H1 (cell line): ENCODE results near the gene SH3RF3. TPM values are rescaled to one million over a fixed set of nuclear protein-coding genes. Genes with fewer than 3 reads are reported as not detected.

Experiments
- CTCF ChIA-PET: fragments of 300-600 bp; sonication (Branson Sonifier 250); formaldehyde crosslinking; loops from one replicate; lab custom pipeline; 2021; ENCODE audit not compliant: partially characterized antibody; lab: Charles Lee
- POLR2A ChIA-PET: fragments of 300-600 bp; sonication (Branson Sonifier 250); formaldehyde crosslinking; loops from one replicate; lab custom pipeline; 2021; ENCODE audit warnings: inconsistent platforms; ENCODE audit not compliant: partially characterized antibody; lab: Charles Lee
- DNase-seq, 2 experiments: peaks; one replicate each; pipeline versions ENCODE4 v3.0.0 to v3.0.0-alpha.2; 2010 to 2022; ENCODE audit warnings: low spot score in 2 of 2, low read depth in 1 of 2, mixed read lengths in 1 of 2
- FAIRE-seq: peaks from 2 replicates; lab custom pipeline; 2011; peaks lifted over from hg19 to GRCh38; lab: Jason Lieb, UNC
- H2AFZ ChIP-seq: 2 replicates; pipeline ENCODE4 v1.8.1; 2012; ENCODE audit warnings: low read length, inconsistent platforms
- H2AK5ac ChIP-seq: 2 replicates; pipeline ENCODE4 v1.6.1; 2013; ENCODE audit warnings: low read depth, low read length
- H2BK120ac ChIP-seq: replicated peaks from 2 replicates; pipeline ENCODE3; 2013; ENCODE audit warnings: low read depth, low read length, inconsistent platforms
- H2BK12ac ChIP-seq: 2 replicates; pipeline ENCODE4 v1.6.1; 2013; ENCODE audit warnings: low read depth, low read length
- H2BK15ac ChIP-seq: 2 replicates; pipeline ENCODE4 v1.6.1; 2013; ENCODE audit warnings: low read length
- H2BK20ac ChIP-seq: 2 replicates; pipeline ENCODE4 v1.6.1; 2013; ENCODE audit warnings: low read length
- H2BK5ac ChIP-seq: 2 replicates; pipeline ENCODE4 v1.6.1; 2013; ENCODE audit warnings: low read depth, low read length
- H3K14ac ChIP-seq: 2 replicates; pipeline ENCODE4 v1.6.1; 2013; ENCODE audit warnings: inconsistent platforms; ENCODE audit not compliant: insufficient read length
- H3K18ac ChIP-seq: 2 replicates; pipeline ENCODE4 v1.6.1; 2013; ENCODE audit warnings: low read length; ENCODE audit errors: extremely low read depth
- H3K23ac ChIP-seq: 2 replicates; pipeline ENCODE4 v1.6.1; 2013; ENCODE audit warnings: inconsistent platforms; ENCODE audit not compliant: insufficient read length
- H3K23me2 ChIP-seq: 2 replicates; pipeline ENCODE4 v1.6.1; 2013; ENCODE audit warnings: low read depth, low read length
- H3K27ac ChIP-seq: 2 replicates; pipeline ENCODE4 v1.6.1; 2011; ENCODE audit warnings: low read depth, low read length, inconsistent platforms
- H3K27me3 ChIP-seq, 4 experiments: replicated peaks in 1 of 4; 1 replicate in 1 of 4; 2 replicates in 3 of 4; pipeline versions ENCODE4 v1.6.1 to v1.8.1; 2011 to 2013; ENCODE audit warnings: low read length in 3 of 4, mild to moderate bottlenecking in 3 of 4, inconsistent platforms in 2 of 4, mixed read lengths in 2 of 4, moderate library complexity in 1 of 4; ENCODE audit not compliant: control insufficient read depth in 3 of 4, insufficient read depth in 3 of 4; ENCODE audit errors: extremely low read depth in 1 of 4
- H3K36me3 ChIP-seq, 4 experiments: 2 replicates each; pipeline versions ENCODE4 v1.6.1 to v1.8.1; 2011 to 2013; ENCODE audit warnings: mild to moderate bottlenecking in 4 of 4, low read length in 3 of 4, moderate library complexity in 2 of 4, control low read depth in 1 of 4, inconsistent platforms in 1 of 4; ENCODE audit not compliant: insufficient read depth in 4 of 4, control insufficient read depth in 2 of 4
- H3K4ac ChIP-seq: replicated peaks from 2 replicates; pipeline ENCODE3; 2013; ENCODE audit warnings: low read length, low read depth, mixed read lengths, inconsistent platforms; ENCODE audit not compliant: insufficient read length
- H3K4me1 ChIP-seq, 4 experiments: replicated peaks in 1 of 4; 1 replicate in 1 of 4; 2 replicates in 3 of 4; pipeline versions ENCODE4 v1.6.1 to v1.8.1; 2011 to 2013; ENCODE audit warnings: low read length in 3 of 4, inconsistent platforms in 2 of 4, mixed read lengths in 1 of 4; ENCODE audit not compliant: insufficient read depth in 4 of 4, control insufficient read depth in 3 of 4
- H3K4me2 ChIP-seq, 2 experiments: 2 replicates each; pipeline versions ENCODE4 v1.6.1 to v1.8.1; 2011 to 2013; ENCODE audit warnings: low read depth in 2 of 2, low read length in 2 of 2, control low read depth in 1 of 2, inconsistent platforms in 1 of 2, mild to moderate bottlenecking in 1 of 2; ENCODE audit not compliant: insufficient read depth in 1 of 2
- H3K4me3 ChIP-seq, 4 experiments: fragments of 200-600, 300-600 bp in 1 of 4; sonication (generic), shearing (Covaris generic), sonication (Bioruptor Twin) in 1 of 4; 2 replicates each; pipeline versions ENCODE4 v1.5.1 to v1.8.1; 2011 to 2016; ENCODE audit warnings: low read length in 4 of 4, low read depth in 3 of 4, control low read depth in 2 of 4, inconsistent platforms in 2 of 4, mild to moderate bottlenecking in 2 of 4, mixed read lengths in 1 of 4, moderate library complexity in 1 of 4; ENCODE audit not compliant: insufficient read depth in 2 of 4; ENCODE audit errors: extremely low read depth in 1 of 4
- H3K56ac ChIP-seq: replicated peaks from 2 replicates; pipeline ENCODE3; 2013; ENCODE audit warnings: low read depth, mild to moderate bottlenecking, mixed read lengths, low read length, inconsistent platforms; ENCODE audit not compliant: insufficient read length
- H3K79me1 ChIP-seq: 2 replicates; pipeline ENCODE4 v1.6.1; 2013; ENCODE audit warnings: low read depth, low read length, control low read depth
- H3K79me2 ChIP-seq, 2 experiments: 2 replicates each; pipeline versions ENCODE4 v1.6.1 to v1.8.1; 2012 to 2013; ENCODE audit warnings: low read length in 2 of 2, mild to moderate bottlenecking in 2 of 2, inconsistent platforms in 1 of 2; ENCODE audit not compliant: insufficient read depth in 2 of 2, control insufficient read depth in 1 of 2
- H3K9ac ChIP-seq, 4 experiments: replicated peaks in 1 of 4; 1 replicate in 1 of 4; 2 replicates in 3 of 4; pipeline versions ENCODE4 v1.6.1 to v1.8.1; 2011 to 2013; ENCODE audit warnings: low read depth in 3 of 4, low read length in 3 of 4, control low read depth in 2 of 4, mild to moderate bottlenecking in 2 of 4, moderate library complexity in 2 of 4, inconsistent platforms in 1 of 4; ENCODE audit errors: extremely low read depth in 1 of 4
- H3K9me3 ChIP-seq, 2 experiments: 2 replicates each; pipeline versions ENCODE4 v1.6.1 to v1.8.1; 2012 to 2013; ENCODE audit warnings: mild to moderate bottlenecking in 2 of 2, moderate library complexity in 2 of 2, control low read depth in 1 of 2, inconsistent platforms in 1 of 2, low read depth in 1 of 2, low read length in 1 of 2, mixed read lengths in 1 of 2; ENCODE audit not compliant: insufficient read depth in 2 of 2
- H4K20me1 ChIP-seq, 2 experiments: replicated peaks in 1 of 2; 2 replicates each; pipeline versions ENCODE3 to v1.8.1; 2011 to 2013; ENCODE audit warnings: inconsistent platforms in 2 of 2, low read length in 2 of 2, mild to moderate bottlenecking in 1 of 2; ENCODE audit not compliant: insufficient read depth in 2 of 2, control insufficient read depth in 1 of 2
- H4K5ac ChIP-seq: 2 replicates; pipeline ENCODE4 v1.6.1; 2013; ENCODE audit warnings: low read length, low read depth, mixed read lengths, inconsistent platforms; ENCODE audit not compliant: insufficient read length
- H4K8ac ChIP-seq: 2 replicates; pipeline ENCODE4 v1.8.0; 2013; ENCODE audit warnings: mild to moderate bottlenecking, moderate library complexity, low read length, inconsistent platforms; ENCODE audit not compliant: insufficient read depth; ENCODE audit errors: extremely low read depth
- H4K91ac ChIP-seq: replicated peaks from 2 replicates; pipeline ENCODE3; 2013; ENCODE audit warnings: low read length, mixed read lengths, inconsistent platforms; ENCODE audit not compliant: insufficient read length
- CEBPB ChIP-seq: IDR thresholded peaks from 2 replicates; pipeline ENCODE4 v1.6.1; 2012; ENCODE audit warnings: low read depth, low read length
- CHD2 ChIP-seq: IDR thresholded peaks from 2 replicates; pipeline ENCODE4 v1.6.1; 2012; ENCODE audit warnings: low read length, improper control_type of control experiment
- RXRA ChIP-seq: IDR thresholded peaks from 2 replicates; pipeline ENCODE4 v1.6.1; 2011; ENCODE audit warnings: low read depth, mild to moderate bottlenecking, low read length, moderate library complexity; ENCODE audit not compliant: insufficient read depth
- WGBS, 2 experiments: shearing (Covaris generic) in 1 of 2; methylation state at CpG; one replicate each; pipeline versions ENCODE4 v1.1.6 to v1.1.7; 2013 to 2015; ENCODE audit warnings: low lambda C conversion rate in 2 of 2, mixed read lengths in 2 of 2, inconsistent platforms in 1 of 2, low coverage in 1 of 2, missing lambda C conversion rate in 1 of 2; ENCODE audit not compliant: insufficient replicate concordance in 2 of 2, insufficient coverage in 1 of 2, insufficient read length in 1 of 2; ENCODE audit errors: extremely low coverage in 1 of 2, missing lambda C conversion rate in 1 of 2; 5-methylcytosine and 5-hydroxymethylcytosine counted together
- polyA plus RNA-seq, 7 experiments: library from polyadenylated mRNA; depleted of rRNA in 3 of 7; stranded (reverse) in 5 of 7; unstranded in 2 of 7; fragments of >200 nt in 5 of 7; fragments of 200-250 nt in 2 of 7; gene quantifications; 1 replicate in 5 of 7; 2 replicates in 1 of 7; 4 replicates in 1 of 7; pipeline versions ENCODE4 v1.2.1 to v1.2.3, GENCODE V29; 2011 to 2013; ENCODE audit warnings: missing spikeins in 2 of 7, mixed read lengths in 2 of 7
- total RNA-seq: library from RNA; stranded (reverse); fragmentation: NEBNext Ultra II Directional; extraction: Animal tissue kit (Norgen Biotek cat#: 25700); gene quantifications from 2 replicates; pipeline ENCODE4 v1.2.1, GENCODE V29; 2021

The SH3RF3 gene
- total and polyA plus RNA-seq, 2 of the 8 experiments (the other 6 are each of a cell fraction or from before 2014, with no cell fraction given), result 0.11 to 0.65 TPM

DNA sequence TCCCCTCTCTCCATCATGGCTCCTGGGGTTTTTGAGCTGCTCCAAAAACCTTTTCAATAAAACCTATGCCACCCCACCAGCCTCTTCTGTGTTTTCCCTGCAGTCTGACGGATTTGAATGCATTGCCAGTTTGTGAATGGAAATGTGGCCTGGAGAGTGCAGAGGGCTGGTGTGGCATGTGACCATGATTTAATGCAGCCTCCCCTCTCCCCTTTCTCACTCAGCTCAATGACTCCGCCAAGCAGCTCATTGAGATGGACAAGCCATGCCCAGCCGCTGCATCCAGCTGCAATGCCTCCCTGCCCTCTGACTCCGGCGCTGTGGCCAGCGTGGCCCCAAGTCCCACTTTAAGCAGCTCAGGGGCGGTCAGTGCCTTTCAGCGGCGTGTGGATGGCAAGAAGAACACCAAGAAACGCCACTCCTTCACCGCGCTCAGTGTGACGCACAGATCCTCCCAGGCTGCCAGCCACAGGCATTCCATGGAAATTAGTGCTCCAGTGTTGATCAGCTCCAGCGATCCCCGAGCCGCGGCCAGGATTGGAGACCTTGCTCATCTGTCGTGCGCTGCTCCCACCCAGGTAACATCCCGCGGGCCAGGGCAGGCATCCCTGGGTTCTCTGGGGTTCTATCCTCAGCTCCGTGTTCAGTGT is 269.5 kb downstream of the SH3RF3 start:
- H3K79me1 ChIP-seq, result no peaks in the 10 kb centered on the region
- H2BK12ac ChIP-seq, result no peak overlapping the region
- H3K27me3 ChIP-seq, result no peaks in the 10 kb centered on the region
- no peak overlapping the region for H2BK120ac ChIP-seq
- no peak overlapping the region for H3K18ac ChIP-seq
- H3K14ac ChIP-seq, result no peak overlapping the region
- no peak for FAIRE-seq
- no peaks in the 10 kb centered on the region for H3K79me2 ChIP-seq
- CTCF ChIA-PET, result interaction anchor here (0.7 to 2.6 kb wide), 8 partner anchors 10 to 276 kb away, joined by 3 to 8 read pairs (median 4); no protein-coding TSS in a partner anchor
- H2AFZ ChIP-seq, result no peak overlapping the region
- no peaks in the 10 kb centered on the region for H3K36me3 ChIP-seq
- H3K27ac ChIP-seq, result no peak overlapping the region
- H3K23ac ChIP-seq, result no peak overlapping the region
- H3K4me2 ChIP-seq, result no peak overlapping the region
- H3K4me1 ChIP-seq, result peaks cover 0 to 4% (median 0%) of the 10 kb centered on the region in 4 experiments; a peak in 3 of 7 replicates
- no peak overlapping the region for H2BK5ac ChIP-seq
- H4K20me1 ChIP-seq, result no peaks in the 10 kb centered on the region
- H3K9ac ChIP-seq, result no peak overlapping the region
- TF ChIP-seq RXRA (no peak), CEBPB (no peak), CHD2 (no peak)
- POLR2A ChIA-PET, result no interaction called here
- H2AK5ac ChIP-seq, result no peak overlapping the region
- H4K8ac ChIP-seq, result no peak overlapping the region
- H2BK15ac ChIP-seq, result no peak overlapping the region
- no peak overlapping the region for H4K91ac ChIP-seq
- WGBS, 2 experiments, result 90% methylated on average over 20 of the region's 22 CpGs; no CpG with 5 or more reads in 1 of the 2 experiments
- no peak overlapping the region for H3K56ac ChIP-seq
- H3K23me2 ChIP-seq, result no peaks in the 10 kb centered on the region
- DNase-seq, result no peak
- no peak overlapping the region for H3K4me3 ChIP-seq
- H3K4ac ChIP-seq, result no peak overlapping the region
- H3K9me3 ChIP-seq, result no peaks in the 10 kb centered on the region
- H4K5ac ChIP-seq, result no peak overlapping the region
- H2BK20ac ChIP-seq, result no peak overlapping the region
